Mucosa of gallbladder (tissue), 1 donor: ENCODE results near the gene OR8D2. TPM values are rescaled to one million over a fixed set of nuclear protein-coding genes. Genes with fewer than 3 reads are reported as not detected.

ENCODE experiments used
- DNase-seq: peaks from one replicate; pipeline ENCODE4 v3.0.0-alpha.2; 2020; ENCODE audit warnings: low spot score
- total RNA-seq: library from RNA; stranded (reverse); gene quantifications from one replicate; pipeline ENCODE4 v1.2.1, GENCODE V29; 2021
- donor health status: DM: no; HTN: no; CAD: no.

Gene OR8D2
- total RNA-seq: not detected

GRCh38 chr11:124320097-124320496 is at the start of gene OR8D2:
Gene OR8D2 (minus strand): TSS chr11:124320197. CDS start chr11:124320197, 0 bp downstream.
- DNase-seq: no peak

- no peak for DNase-seq
Measured at GRCh38 chr11:124359566-124359965, 39.6 kb upstream of the OR8D2 start.

GRCh38 chr11:124346311-124346955 is 26.4 kb upstream of the OR8D2 start:
- DNase-seq: no peak

- DNase-seq: no peak
Measured at GRCh38 chr11:124344346-124344745, 24.3 kb upstream of the OR8D2 start.

GRCh38 chr11:124340142-124340447 is 20.1 kb upstream of the OR8D2 start:
- DNase-seq: no peak

- DNase-seq: no peak
Measured at GRCh38 chr11:124339396-124340141, 19.6 kb upstream of the OR8D2 start.

GRCh38 chr11:124331873-124332272 is 11.9 kb upstream of the OR8D2 start:
- no peak for DNase-seq

- DNase-seq: no peak
Measured at GRCh38 chr11:124329787-124330478, 9.9 kb upstream of the OR8D2 start.

GRCh38 chr11:124327775-124328174 is 7.8 kb upstream of the OR8D2 start:
- no peak for DNase-seq

- DNase-seq: no peak
Measured at GRCh38 chr11:124322356-124322755, 2.4 kb upstream of the OR8D2 start.

GRCh38 chr11:124315052-124315451 is 4.9 kb downstream of the OR8D2 start:
- no peak for DNase-seq

- no peak for DNase-seq
Measured at GRCh38 chr11:124313849-124314248, 6.1 kb downstream of the OR8D2 start, which contains the start of gene OR8D1. Gene OR8D1 (minus strand): TSS chr11:124313949. CDS start chr11:124310766, 3,183 bp downstream.

- no peak for DNase-seq
Measured at GRCh38 chr11:124313131-124313530, 6.9 kb downstream of the OR8D2 start.

- no peak for DNase-seq
Measured at GRCh38 chr11:124311670-124312069, 8.3 kb downstream of the OR8D2 start.

GRCh38 chr11:124311269-124311668 is 8.7 kb downstream of the OR8D2 start:
- DNase-seq: no peak

- no peak for DNase-seq
Measured at GRCh38 chr11:124310721-124311120, 9.3 kb downstream of the OR8D2 start.

- DNase-seq: no peak
Measured at GRCh38 chr11:124307093-124307492, 12.9 kb downstream of the OR8D2 start.

- DNase-seq: no peak
Measured at GRCh38 chr11:124302347-124303125, 17.5 kb downstream of the OR8D2 start.

GRCh38 chr11:124301548-124301947 is 18.4 kb downstream of the OR8D2 start:
- DNase-seq: no peak

- no peak for DNase-seq
Measured at GRCh38 chr11:124297921-124298320, 22.1 kb downstream of the OR8D2 start.

GRCh38 chr11:124296016-124296415 is 24.0 kb downstream of the OR8D2 start:
- DNase-seq: no peak

GRCh38 chr11:124294687-124295086 is 25.3 kb downstream of the OR8D2 start:
- no peak for DNase-seq
